IPS-18c (cell line): Measurements from ENCODE around the gene YTHDC1.
"Not testable (repeated sequence)": the region's sequence is repeated elsewhere in the genome, so short reads cannot be mapped to it uniquely, and the experiment has no call there.

ENCODE experiments used
- H3K4me3 ChIP-seq: 2 replicates; pipeline ENCODE4 v1.7.0; 2013; ENCODE audit warnings: low read depth, mild to moderate bottlenecking, low read length, moderate library complexity; ENCODE audit not compliant: insufficient read depth
- H3K9me3 ChIP-seq: one replicate; pipeline ENCODE4 v1.6.1; 2013; ENCODE audit warnings: mild to moderate bottlenecking, low read length, moderate library complexity; ENCODE audit not compliant: control insufficient read depth, insufficient read depth

YTHDC1 gene

DNA sequence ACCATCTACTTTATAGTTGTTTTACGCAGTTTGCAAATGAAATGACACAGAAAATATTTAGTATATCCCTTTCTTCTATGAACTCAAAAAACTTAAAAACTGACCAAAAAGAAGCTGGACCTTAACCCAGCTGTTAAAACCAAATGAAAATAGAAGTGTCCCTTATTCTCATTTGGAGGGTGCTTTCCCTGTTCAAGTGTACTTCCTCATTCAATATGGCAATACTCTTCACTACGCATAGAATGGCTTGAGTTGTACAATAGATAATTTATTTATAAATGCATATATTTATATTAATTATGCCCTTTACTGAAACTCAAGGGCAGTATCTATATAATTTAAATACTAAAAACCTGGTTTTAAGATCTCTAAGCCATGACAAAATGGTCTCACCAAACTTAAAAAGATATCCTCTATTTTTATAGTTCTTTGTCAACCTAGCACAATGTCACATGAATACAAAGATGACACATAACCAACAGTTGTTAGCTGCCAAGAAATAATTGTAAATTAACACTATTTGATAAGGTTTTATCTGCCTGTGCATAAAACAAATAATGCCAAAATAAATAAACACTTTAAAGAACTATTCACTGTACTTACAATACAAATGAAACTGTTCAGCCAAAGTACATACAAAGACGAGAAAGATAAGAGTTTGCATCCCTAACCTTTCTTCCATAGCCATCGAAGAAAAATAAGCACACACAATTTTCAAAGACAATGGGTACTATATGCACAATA lies 25.2 kb downstream of the YTHDC1 start:
- no peak overlapping the region for H3K4me3 ChIP-seq
- no peaks in the 10 kb centered on the region for H3K9me3 ChIP-seq

DNA sequence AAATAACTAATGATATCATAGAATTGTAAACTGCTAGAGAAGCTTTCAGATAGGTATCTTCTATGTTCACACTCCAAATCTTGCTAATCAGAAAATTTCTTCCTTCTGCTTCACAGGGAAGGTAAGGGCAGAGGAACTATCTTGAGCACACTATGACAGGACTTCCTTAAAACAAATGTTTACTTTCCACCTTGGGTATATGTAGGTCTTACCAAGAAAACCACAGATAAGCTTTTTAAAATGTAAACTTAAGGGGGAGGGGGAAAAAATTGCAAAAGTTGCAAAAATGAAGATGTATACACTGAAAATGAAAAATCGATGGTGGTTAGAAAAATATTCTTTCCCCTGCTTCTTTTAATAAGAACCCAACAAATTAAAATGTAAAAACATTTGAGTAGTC lies 30.9 kb downstream of the YTHDC1 start:
- Histone ChIP-seq H3K9me3 (no peaks in the 10 kb centered on the region), H3K4me3 (no peak overlapping the region)

DNA sequence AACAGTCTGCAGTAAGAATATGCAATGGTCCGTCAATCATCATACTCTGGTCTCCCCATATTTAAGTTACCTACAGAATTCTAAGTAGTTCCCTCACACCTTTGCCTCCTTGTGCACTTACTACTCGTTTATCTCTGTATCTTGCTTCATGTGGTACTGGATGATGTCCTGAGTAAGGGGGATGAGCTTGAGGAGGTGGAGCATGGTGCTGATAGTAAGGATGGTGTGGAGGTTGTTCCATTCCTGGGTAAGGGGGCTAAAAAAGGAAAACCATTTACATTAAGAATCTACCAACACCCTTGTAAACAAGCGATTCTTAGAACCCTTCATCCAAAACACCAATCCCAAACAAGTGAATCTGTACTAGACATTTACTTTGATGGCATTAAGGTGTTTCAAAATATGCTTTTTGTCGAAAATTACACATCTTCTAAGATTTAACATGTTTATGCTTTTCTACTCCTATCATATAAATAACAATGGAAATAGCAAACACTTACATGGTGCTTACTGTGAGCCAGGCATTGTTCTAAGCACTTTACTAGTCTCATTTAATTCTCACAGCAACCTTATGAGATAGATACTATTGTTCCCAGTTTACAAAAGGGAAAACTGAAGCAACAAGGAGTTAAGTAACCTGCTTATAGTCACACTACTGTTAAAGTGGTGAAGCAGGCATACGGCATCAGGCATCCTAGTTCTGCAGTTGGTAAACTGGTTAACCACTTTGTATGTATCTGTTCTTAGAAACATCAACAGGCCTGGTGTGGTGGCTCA lies 33.5 kb downstream of the YTHDC1 start:
- no peak overlapping the region for H3K4me3 ChIP-seq
- no peaks in the 10 kb centered on the region for H3K9me3 ChIP-seq

DNA sequence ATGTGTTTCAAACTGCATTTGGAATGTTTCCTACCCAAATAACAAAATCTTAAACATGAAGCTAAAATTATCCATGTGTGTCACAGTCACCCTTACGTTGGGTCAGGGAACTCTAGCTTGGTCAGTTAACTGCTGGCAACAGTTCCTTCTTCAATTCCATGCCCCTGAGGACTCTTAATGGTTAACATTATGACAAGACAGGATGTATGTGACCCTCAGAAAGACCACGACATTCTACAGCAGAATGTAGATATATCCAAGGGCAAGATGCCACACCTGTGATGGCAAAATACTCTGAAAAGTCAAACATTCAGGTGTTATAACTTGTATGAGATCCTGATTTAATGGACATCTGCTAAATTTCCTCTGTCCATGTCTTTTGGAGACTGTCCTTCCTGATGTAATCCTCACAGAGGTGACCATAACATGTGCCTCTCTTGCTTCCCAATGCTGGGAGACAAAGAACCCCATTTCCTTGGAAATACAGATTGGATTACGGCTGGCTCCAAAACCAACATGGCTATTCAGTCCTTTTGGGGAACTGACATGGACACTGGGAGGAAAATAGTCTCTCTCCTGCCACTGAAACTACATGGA lies 39.1 kb downstream of the YTHDC1 start:
- Histone ChIP-seq H3K4me3 (no peak overlapping the region), H3K9me3 (no peaks in the 10 kb centered on the region)

DNA sequence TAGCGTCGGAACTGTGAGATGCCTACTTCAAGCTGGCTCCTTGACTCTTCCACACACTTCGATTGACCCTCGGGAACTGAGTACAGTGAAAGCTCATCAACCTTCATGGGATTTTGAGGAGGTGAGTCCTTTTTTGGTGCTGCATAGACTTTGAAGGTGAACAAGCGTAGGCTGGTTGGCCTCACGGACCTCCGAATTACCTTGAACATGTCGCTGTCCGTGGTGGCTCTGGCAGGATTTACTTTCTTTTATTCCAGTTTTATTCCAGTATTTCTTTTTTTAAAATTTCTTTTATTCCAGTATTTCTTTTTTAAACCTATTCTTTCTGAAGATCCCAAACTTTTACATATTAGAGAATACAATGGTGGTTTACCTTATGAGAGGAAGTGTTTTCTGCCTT lies 45.2 kb downstream of the YTHDC1 start:
- Histone ChIP-seq H3K9me3 (no peaks in the 10 kb centered on the region), H3K4me3 (no peak overlapping the region)

DNA sequence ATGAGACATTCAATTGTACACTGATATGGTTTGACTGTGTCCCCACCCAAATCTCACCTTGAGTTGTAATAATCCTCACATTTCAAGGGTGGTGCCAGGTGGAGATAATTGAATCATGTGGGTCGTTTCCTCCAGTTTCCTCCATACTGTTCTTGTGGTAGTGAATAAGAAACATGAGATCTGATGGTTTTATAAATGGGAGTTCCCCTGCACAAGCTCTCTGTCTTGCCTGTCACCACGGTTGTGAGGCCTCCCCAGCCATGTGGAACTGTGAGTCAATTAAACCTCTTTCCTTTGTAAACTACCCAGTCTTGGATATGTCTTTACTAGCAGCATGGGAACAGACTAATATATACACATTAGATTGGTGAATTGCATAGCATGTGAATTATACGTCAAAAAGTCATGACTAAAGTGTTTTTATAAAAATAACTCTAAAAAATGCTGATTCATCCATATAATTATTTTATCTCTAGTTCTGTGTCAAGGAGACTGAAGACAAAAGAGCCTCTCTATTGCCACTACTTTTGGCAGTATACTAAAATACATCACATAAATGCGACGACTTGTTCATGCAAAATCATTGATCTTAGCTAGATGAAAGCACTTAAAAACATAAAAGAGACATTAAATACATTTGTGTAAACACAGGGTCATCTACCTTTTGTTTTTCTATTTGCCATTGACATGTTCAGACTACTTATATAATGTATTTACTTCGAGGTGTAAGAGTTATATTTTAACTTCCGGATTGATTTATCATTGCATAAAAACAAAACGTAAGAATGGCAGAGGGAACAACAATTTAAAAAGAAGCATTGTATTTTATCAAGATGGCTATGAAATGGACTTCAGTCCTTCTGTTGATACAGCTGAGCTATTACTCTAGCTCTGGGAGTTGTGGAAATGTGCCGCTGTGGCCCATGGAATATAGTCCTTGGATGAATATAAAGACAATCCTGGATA lies 50.1 kb downstream of the YTHDC1 start:
- Histone ChIP-seq H3K4me3 (no peak overlapping the region), H3K9me3 (no peaks in the 10 kb centered on the region)

DNA sequence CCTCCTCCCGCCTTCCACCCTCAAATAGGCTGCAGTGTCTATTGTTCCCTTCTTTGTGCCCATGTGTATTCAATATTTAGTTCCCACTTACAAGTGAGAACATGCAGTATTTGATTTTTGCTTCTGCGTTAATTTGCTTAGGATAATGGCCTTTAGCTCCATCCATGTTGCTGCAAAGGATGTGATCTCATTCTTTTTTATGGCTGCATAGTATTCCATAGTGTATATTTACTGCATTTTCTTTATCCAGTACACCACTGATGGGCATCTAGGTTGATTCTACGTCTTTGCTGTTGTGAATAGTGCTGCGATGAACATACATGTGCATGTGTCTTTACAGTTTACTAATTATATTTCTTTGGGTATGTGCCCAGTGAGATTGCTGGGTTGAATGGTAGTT lies 52.8 kb downstream of the YTHDC1 start:
- H3K9me3 ChIP-seq: no peaks in the 10 kb centered on the region

DNA sequence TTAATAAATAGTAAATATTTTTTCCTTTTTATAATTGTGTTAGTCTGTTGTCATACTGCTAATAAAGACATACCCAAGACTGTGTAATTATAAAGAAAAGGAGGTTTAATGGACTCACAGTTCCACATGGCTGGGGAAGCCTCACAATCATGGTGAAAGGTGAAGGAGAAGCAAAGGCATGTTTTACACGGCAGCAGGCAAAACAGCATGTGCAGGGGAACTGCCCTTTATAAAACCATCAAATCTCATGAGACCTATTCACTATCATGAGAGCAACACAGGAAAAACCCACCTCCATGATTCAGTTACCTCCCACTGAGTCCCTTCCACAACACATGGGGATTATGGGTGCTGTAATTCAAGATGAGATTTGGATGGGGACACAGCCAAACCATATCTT lies 58.6 kb downstream of the YTHDC1 start:
- Histone ChIP-seq H3K9me3 (no peaks in the 10 kb centered on the region), H3K4me3 (no peak overlapping the region)

More for the DNA sequence above, 52.8 kb downstream of the YTHDC1 start:
- H3K4me3 ChIP-seq: no peak overlapping the region

DNA sequence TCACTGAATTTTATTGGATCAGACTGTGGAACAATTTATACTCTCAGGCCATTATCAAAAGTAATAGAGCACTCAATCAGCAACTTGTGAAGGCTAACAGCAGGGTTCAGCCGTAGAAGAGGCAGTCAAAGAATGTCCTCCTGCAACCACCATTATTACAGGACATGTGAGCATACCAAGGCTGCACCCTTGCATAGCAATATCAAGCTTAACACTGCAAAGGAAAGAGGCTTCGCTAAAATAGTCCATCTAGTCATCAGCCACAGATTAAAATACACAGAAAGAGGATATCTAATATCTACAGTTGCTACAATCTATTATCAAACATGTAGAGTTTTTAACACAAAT lies 61.5 kb downstream of the YTHDC1 start:
- no peak overlapping the region for H3K4me3 ChIP-seq
- no peaks in the 10 kb centered on the region for H3K9me3 ChIP-seq

DNA sequence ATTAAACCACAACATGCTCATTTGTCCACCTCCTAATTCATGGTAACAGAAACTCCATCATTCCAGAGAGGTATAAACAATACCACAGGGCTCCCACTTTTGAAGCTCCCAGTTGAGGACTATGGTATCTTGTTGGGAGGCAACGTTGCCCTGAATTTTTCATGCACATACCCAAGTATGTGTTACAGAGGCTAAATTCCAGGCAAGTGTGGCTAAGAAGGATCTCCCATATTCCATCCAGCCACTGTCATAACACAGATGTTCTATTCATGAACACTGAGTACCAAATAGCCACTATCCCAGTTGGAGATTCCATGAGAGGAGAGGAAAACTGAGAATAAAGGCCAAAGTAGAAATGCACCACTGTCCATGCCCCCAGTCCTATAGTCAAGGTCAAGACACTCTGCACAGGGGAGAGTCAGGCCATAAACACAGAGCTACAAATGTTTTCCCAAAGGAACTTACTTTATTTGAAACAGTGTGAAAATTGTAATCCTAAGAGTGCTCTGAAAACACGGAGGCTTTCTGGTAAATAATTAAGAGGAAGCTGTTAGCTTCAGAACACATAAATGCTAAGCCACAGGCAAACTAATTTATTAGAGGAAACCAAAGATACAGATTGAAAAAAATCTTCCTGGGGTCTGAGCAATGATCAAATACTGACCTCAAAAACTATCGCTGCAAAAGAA lies 62.0 kb downstream of the YTHDC1 start:
- Histone ChIP-seq H3K9me3 (no peaks in the 10 kb centered on the region), H3K4me3 (no peak overlapping the region)

DNA sequence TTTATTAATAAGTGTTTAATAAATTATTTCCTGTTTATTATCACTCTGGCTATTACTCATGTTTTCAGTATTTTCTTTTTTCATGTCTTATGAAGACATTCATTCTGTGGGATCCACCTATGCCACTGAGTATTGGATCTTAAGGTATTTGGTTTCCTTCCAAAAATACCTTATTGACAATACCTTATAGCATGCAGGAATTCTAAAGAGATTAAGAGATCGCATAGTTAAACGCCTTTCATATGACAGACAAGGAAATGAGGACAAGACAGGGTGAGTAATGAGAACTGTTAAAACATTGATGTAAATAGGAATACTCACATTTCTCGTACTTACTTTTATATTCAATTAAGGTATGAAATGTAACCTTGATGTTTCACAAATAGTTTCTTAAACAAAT lies 66.2 kb downstream of the YTHDC1 start:
- no peak overlapping the region for H3K4me3 ChIP-seq
- H3K9me3 ChIP-seq: no peaks in the 10 kb centered on the region

DNA sequence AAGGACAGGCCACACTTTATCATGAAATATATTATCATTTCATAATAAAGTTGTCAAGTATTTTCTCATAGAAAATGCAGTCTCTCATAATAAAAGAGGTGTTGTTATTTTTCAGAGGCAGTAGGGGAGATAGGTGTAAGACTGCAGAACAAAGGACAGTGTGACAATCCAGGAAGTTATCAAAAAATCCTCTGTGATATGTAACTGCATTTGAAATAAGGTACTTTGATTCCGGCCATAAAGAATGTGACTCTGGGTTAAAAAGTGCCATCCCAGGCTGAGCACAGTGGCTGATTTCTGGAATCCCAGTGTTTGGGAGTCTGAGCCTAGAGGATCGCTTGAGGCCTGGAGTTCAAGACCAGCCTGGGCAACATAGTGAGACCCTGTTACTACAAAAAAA lies 66.8 kb downstream of the YTHDC1 start:
- no peak overlapping the region for H3K4me3 ChIP-seq
- no peaks in the 10 kb centered on the region for H3K9me3 ChIP-seq

DNA sequence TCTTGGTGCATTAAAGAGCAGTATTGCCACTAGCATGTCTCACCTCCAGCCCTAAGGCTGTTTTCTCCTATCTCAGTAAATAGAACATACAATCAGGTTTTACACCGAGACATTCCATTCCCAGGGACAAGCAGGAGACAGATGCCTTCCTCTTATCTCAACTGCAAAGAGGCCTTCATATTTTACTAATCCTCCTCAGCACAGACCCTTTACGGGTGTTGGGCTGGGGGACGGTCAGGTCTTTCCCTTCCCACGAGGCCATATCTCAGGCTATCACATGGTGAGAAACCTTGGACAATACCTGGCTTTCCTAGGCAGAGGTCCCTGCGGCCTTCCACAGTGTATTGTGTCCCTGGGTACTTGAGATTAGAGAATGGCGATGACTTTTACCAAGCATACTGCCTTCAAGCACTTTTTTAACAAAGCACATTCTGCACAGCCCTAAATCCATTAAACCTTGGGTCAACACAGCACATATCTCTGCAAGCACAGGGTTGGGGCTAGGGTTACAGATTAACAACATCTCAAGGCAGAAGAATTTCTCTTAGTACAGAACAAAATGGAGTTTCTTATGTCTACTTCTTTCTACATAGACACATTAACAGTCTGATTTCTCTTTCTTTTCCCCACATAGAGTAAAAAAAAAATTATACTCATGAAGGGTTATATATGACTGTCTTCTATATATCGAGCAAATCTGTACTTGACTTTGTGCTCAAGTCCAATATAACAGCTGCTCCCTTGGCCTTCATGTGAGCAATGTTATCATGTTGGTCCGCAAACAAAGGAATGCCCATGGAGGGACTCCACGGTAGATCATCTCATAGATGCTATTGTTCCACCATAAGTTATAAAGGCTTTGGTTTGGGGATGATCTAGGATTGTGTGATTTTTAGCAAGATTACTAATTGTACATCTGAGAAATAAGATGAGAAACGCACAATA lies 67.8 kb downstream of the YTHDC1 start:
- not testable (repeated sequence) for H3K9me3 ChIP-seq, H3K4me3 ChIP-seq

DNA sequence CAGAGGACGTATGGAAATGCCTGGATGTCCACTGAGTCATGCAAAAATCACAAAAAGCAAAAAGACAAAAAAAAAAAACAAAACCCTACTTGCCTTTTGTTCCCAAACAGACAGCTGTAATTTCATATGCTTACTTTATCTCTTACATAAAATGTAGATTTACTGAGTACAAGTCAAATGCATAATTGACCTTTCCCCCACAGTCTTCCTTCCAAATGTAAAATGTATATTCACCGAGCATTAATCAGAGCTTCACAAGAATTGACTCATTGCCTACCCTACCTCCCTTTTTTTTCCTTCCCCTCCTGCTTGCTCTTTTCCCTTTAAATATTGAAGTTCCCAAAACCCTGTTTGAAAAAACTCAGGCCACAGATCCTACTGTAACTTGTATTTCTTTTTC lies 71.9 kb downstream of the YTHDC1 start:
- no peak overlapping the region for H3K4me3 ChIP-seq
- H3K9me3 ChIP-seq: no peaks in the 10 kb centered on the region

DNA sequence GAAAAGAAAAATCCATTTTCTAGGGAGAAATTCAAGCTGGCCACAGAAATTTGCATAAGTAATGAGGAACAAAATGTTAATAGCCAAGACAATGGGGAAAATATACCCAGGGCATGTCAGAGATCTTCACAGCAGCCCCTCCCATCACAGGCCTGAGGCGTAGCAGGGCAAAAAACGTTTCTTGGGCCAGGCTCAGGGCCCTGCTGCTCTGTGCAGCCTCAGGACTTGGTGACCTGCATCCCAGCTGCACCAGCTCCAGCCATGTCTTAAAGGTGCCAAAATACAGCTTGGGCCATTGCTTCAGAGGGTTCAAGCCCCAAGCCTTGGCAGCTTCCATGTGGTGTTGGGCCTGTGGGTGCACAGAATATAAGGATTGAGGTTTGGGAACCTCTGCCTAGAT lies 72.3 kb downstream of the YTHDC1 start:
- Histone ChIP-seq H3K4me3 (no peak overlapping the region), H3K9me3 (no peaks in the 10 kb centered on the region)

DNA sequence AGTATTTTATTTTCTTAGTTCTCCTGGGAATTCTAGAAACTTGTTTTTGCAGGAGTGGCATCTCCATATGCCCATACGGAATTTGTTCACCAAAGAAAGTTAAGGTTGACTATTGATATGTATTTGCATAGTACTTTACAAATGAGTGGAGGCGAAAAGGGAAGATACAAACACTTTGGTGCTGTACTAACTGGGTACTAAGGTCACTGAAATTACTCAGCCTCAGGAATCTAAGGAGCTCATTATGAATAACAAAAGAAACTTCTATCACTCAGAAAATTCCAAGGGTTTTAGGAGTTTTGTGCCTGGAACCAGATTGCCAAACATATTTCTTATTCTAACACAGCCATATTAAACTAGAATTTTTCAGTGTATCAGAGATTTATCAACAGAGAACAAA lies 77.0 kb downstream of the YTHDC1 start:
- H3K4me3 ChIP-seq: no peak overlapping the region
- H3K9me3 ChIP-seq: peaks cover 9% of the 10 kb centered on the region
